ENCODE results near the gene TRIM47. TPM values are rescaled to one million over a fixed set of nuclear protein-coding genes. Genes with fewer than 3 reads are reported as not detected.
A peak's percentile ranks its signal among the peaks of the same experiment; 100 is the strongest.

TRIM47 gene
- total and polyA plus RNA-seq, 2 of the 13 experiments (the other 11 are each of a cell fraction or from before 2014, with no cell fraction given), result 33.5 to 82.0 TPM

DNA sequence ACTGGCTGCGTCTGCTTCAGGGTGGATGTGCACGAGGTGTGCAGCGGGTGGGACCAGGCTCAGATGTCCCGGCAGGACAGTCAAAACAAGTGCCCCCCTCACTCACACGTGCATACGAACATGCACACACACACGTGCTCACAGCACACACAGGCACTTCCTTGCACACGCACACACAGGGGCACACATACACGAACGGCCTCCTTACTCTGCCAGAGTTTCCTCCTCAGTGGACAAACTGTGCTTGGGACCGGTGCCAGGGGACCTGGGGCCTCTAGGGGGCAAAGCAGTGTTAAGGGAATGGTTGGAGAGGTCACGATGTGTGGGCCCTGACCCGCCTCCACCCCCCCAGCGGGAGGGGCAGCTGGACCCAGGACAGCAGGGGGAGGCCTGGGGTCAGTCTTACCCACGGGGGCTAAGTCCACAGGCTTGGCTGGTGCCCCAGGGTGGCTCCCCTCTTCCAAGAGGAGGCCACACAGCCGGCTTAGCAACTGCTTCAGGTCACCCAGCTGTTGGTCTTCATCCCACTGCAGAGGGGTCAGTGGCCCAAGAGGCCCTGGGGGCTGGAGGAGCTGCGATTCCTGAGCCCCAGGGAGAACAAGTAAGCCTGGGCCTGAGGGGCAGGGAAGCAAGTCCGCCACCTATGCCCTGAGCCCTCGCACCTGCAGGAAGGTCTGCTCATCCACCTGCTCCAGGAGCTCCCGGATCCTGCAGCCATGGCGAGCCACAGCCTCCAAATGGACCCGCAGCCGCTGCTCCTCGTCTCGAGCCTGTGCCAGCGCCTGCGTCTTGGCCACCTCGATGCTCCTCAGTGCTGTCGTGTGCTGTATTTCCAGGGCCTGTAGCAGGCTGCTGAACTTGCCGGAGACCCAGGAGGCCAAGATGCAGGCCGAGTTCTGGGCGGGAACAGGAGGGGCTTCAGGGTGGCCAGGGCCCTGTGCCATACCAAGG lies 13.5 kb upstream of the TRIM47 start (continued):
- no peak for TF ChIP-seq ZFP82 (CRISPR knock-in tag; IDR thresholded peaks at IDR 0.05; ENCODE audit: borderline replicate concordance)
- no peak; the same call in 1 of the 2 replicates for TF ChIP-seq ARHGAP35 (CRISPR knock-in tag; IDR thresholded peaks at IDR 0.05; ENCODE audit: borderline replicate concordance)
- peak; percentile 37; the same call in 1 of the 2 replicates for TF ChIP-seq PHF20 (CRISPR knock-in tag; IDR thresholded peaks at IDR 0.05)
- TF ChIP-seq ISX (CRISPR knock-in tag; conservative IDR thresholded peaks at IDR 0.05), result peak; percentile 74; the same call in 1 of the 2 replicates
- no peak for TF ChIP-seq GATA4 (IDR thresholded peaks at IDR 0.05; ENCODE audit: borderline replicate concordance, low read depth)
- TF ChIP-seq, protein P1, sequence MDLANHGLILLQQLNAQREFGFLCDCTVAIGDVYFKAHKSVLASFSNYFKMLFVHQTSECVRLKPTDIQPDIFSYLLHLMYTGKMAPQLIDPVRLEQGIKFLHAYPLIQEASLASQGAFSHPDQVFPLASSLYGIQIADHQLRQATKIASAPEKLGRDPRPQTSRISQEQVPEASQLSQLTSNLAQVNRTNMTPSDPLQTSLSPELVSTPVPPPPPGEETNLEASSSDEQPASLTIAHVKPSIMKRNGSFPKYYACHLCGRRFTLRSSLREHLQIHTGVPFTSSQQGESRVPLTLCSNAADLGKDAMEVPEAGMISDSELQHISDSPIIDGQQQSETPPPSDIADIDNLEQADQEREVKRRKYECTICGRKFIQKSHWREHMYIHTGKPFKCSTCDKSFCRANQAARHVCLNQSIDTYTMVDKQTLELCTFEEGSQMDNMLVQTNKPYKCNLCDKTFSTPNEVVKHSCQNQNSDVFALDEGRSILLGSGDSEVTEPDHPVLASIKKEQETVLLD (CRISPR knock-in tag; IDR thresholded peaks at IDR 0.05; ENCODE audit: low read depth), result 0 out of 2 replicates have a peak, but pooled peaks have one; percentile 7
- no peak for TF ChIP-seq LCORL (IDR thresholded peaks at IDR 0.05)
- TF ChIP-seq LCORL (CRISPR knock-in tag; IDR thresholded peaks at IDR 0.05), result peak; percentile 89
- peak; percentile 53; the same call in 1 of the 2 replicates for TF ChIP-seq ZNF772 (CRISPR knock-in tag; IDR thresholded peaks at IDR 0.05)
- TF ChIP-seq ZBTB1 (CRISPR knock-in tag; IDR thresholded peaks at IDR 0.05; ENCODE audit: borderline replicate concordance), result no peak
- peak; percentile 88 for TF ChIP-seq ISL2 (CRISPR knock-in tag; IDR thresholded peaks at IDR 0.05)
- TF ChIP-seq, protein P2, sequence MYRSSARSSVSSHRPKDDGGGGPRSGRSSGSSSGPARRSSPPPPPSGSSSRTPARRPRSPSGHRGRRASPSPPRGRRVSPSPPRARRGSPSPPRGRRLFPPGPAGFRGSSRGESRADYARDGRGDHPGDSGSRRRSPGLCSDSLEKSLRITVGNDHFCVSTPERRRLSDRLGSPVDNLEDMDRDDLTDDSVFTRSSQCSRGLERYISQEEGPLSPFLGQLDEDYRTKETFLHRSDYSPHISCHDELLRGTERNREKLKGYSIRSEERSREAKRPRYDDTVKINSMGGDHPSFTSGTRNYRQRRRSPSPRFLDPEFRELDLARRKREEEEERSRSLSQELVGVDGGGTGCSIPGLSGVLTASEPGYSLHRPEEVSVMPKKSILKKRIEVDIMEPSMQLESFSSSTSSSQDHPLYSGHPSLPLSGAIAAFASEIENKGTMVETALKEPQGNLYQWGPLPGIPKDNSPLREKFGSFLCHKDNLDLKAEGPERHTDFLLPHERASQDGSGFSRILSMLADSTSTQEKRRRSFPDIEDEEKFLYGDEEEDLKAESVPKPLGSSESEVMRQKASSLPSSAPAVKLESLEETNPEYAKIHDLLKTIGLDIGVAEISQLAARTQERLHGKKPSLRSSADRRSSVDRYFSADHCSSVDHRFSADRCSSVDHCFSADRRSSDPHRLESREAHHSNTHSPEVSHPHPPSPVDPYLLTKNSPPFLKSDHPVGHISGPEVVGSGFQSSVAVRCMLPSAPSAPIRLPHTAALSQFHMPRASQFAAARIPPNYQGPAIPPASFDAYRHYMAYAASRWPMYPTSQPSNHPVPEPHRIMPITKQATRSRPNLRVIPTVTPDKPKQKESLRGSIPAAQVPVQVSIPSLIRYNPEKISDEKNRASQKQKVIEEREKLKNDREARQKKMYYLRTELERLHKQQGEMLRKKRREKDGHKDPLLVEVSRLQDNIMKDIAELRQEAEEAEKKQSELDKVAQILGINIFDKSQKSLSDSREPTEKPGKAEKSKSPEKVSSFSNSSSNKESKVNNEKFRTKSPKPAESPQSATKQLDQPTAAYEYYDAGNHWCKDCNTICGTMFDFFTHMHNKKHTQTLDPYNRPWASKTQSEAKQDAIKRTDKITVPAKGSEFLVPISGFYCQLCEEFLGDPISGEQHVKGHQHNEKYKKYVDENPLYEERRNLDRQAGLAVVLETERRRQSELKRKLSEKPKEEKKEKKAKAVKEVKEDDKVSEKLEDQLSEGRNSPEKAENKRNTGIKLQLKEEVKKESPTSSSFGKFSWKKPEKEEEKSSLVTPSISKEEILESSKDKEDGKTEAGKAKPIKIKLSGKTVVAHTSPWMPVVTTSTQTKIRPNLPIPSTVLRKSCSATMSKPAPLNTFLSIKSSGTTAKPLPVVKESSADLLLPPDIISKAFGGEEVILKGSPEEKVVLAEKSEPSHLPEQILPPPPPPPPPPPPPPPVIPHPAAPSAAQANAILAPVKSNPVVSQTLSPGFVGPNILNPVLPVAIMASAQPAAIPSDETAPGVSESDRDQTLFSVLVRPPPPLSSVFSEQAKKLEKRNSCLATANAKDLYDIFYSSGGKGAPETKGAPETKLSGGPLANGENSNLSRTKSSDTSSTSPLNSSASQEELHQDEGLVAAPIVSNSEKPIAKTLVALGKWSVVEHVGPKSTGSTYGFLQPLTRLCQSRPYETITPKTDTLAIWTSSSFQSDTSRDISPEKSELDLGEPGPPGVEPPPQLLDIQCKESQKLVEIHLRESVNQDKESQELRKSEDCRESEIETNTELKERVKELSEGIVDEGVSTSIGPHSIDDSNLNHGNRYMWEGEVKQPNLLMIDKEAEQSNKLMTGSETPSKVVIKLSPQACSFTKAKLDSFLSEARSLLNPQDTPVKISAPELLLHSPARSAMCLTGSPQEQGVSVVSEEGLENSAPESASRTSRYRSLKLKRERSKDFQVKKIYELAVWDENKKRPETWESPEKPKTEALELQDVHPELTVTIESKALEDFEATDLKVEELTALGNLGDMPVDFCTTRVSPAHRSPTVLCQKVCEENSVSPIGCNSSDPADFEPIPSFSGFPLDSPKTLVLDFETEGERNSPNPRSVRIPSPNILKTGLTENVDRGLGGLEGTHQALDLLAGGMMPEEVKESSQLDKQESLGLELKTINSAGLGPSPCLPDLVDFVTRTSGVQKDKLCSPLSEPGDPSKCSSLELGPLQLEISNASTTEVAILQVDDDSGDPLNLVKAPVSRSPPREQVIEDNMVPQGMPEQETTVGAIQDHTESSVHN (CRISPR knock-in tag; IDR thresholded peaks at IDR 0.05), result peak; percentile 26
- TF ChIP-seq MYC (CRISPR knock-in tag; IDR thresholded peaks at IDR 0.05; ENCODE audit: borderline replicate concordance), result peak; percentile 72
- no peak for TF ChIP-seq RELA (CRISPR knock-in tag; IDR thresholded peaks at IDR 0.05)
- no peak for TF ChIP-seq ZNF496 (CRISPR knock-in tag; IDR thresholded peaks at IDR 0.05; ENCODE audit: insufficient replicate concordance)
- no peak for TF ChIP-seq MED8 (CRISPR knock-in tag; IDR thresholded peaks at IDR 0.05; ENCODE audit: insufficient replicate concordance)
- peak; percentile 10 for TF ChIP-seq MEF2D (CRISPR knock-in tag; IDR thresholded peaks at IDR 0.05)
- no peak for TF ChIP-seq KDM1A (CRISPR knock-in tag; IDR thresholded peaks at IDR 0.05)
- TF ChIP-seq SALL2 (CRISPR knock-in tag; IDR thresholded peaks at IDR 0.05), result peak; percentile 82

All from HepG2 (cell line).